Esophagus squamous epithelium (tissue), 4 donors: Measurements from ENCODE around the gene KIDINS220.

Source experiments
- CTCF ChIP-seq, 6 experiments: fragments of 450-650 bp in 4 of 6; fragments of 200-600 bp in 2 of 6; sonication (generic) in 2 of 6; IDR thresholded peaks; one replicate each; pipeline ENCODE4 v1.5.1; 2016 to 2019; ENCODE audit warnings: antibody characterized with exemption in 6 of 6, mild to moderate bottlenecking in 4 of 6, moderate library complexity in 4 of 6
- POLR2A ChIP-seq, 4 donors: fragments of 450-650 bp; IDR thresholded peaks; one replicate each; pipeline ENCODE4 v1.6.1; 2017; ENCODE audit warnings: antibody characterized with exemption in 4 of 4, mild to moderate bottlenecking in 4 of 4, moderate library complexity in 3 of 4

GRCh38 chr2:8877332-8877731, 39.9 kb upstream of the KIDINS220 start:
- TF ChIP-seq CTCF (IDR thresholded peaks at IDR 0.05) (no peak), POLR2A (IDR thresholded peaks at IDR 0.05) (no peak)
